HG02840 (cell line): ENCODE results near the gene CHST4.
A peak's percentile ranks its signal among the peaks of the same experiment; 100 is the strongest.
"Not testable (repeated sequence)": the region's sequence is repeated elsewhere in the genome, so short reads cannot be mapped to it uniquely, and the experiment has no call there.

ENCODE experiments used
- ATAC-seq: cut with Tn5 transposase; IDR thresholded peaks from one replicate; pipeline ENCODE4 v1.9.1; 2021; ENCODE audit warnings: mild to moderate bottlenecking, moderate library complexity, moderate number of reproducible peaks; ENCODE audit not compliant: unreplicated experiment, low FRiP score

Gene CHST4

GRCh38 chr16:71526111-71526631 lies at the start of gene CHST4:
TSS of gene CHST4 (plus strand) at chr16:71526426. CDS start at chr16:71536678, 10,252 bp downstream.
- no peak for ATAC-seq

- ATAC-seq, result no peak
Measured at GRCh38 chr16:71476457-71477124, 49.6 kb upstream of the CHST4 start.

GRCh38 chr16:71479420-71479819 lies 46.8 kb upstream of the CHST4 start:
- ATAC-seq, result no peak

GRCh38 chr16:71480956-71481355 lies 45.3 kb upstream of the CHST4 start:
- ATAC-seq, result no peak

GRCh38 chr16:71482569-71482968 lies 43.7 kb upstream of the CHST4 start:
- no peak for ATAC-seq

- ATAC-seq, result peak; percentile 86
Measured at GRCh38 chr16:71484006-71484893, 42.0 kb upstream of the CHST4 start.

- ATAC-seq, result no peak
Measured at GRCh38 chr16:71489122-71489521, 37.1 kb upstream of the CHST4 start, which contains the start of gene ZNF19. TSS of gene ZNF19 (minus strand) at chr16:71489324. CDS start at chr16:71482114, 7,210 bp downstream.

GRCh38 chr16:71490361-71490760 lies 35.9 kb upstream of the CHST4 start:
- no peak for ATAC-seq

GRCh38 chr16:71491054-71491453 lies 35.2 kb upstream of the CHST4 start:
- ATAC-seq, result no peak

GRCh38 chr16:71492786-71493185 lies 33.4 kb upstream of the CHST4 start:
- no peak for ATAC-seq

- ATAC-seq, result no peak
Measured at GRCh38 chr16:71493213-71493612, 33.0 kb upstream of the CHST4 start.

GRCh38 chr16:71498031-71498430 lies 28.2 kb upstream of the CHST4 start:
- no peak for ATAC-seq

- no peak for ATAC-seq
Measured at GRCh38 chr16:71499775-71500364, 26.4 kb upstream of the CHST4 start.

- no peak for ATAC-seq
Measured at GRCh38 chr16:71500964-71501363, 25.3 kb upstream of the CHST4 start.

GRCh38 chr16:71501547-71501946 lies 24.7 kb upstream of the CHST4 start:
- no peak for ATAC-seq

- not testable (repeated sequence) for ATAC-seq
Measured at GRCh38 chr16:71504051-71504450, 22.2 kb upstream of the CHST4 start.

GRCh38 chr16:71504901-71505300 lies 21.3 kb upstream of the CHST4 start:
- no peak for ATAC-seq

- no peak for ATAC-seq
Measured at GRCh38 chr16:71507061-71507460, 19.2 kb upstream of the CHST4 start.

GRCh38 chr16:71513302-71513701 lies 12.9 kb upstream of the CHST4 start:
- no peak for ATAC-seq

- ATAC-seq, result no peak
Measured at GRCh38 chr16:71514476-71514875, 11.8 kb upstream of the CHST4 start.

- no peak for ATAC-seq
Measured at GRCh38 chr16:71515026-71515425, 11.2 kb upstream of the CHST4 start.
